Endodermal cell (in vitro differentiated cells): Measurements from ENCODE around the gene DTNB. TPM values are rescaled to one million over a fixed set of nuclear protein-coding genes. Genes with fewer than 3 reads are reported as not detected.

Experiments used
- DNase-seq: peaks from one replicate; pipeline ENCODE4 v3.0.0-alpha.2; 2017
- H3K27ac ChIP-seq: 2 replicates; pipeline ENCODE4 v1.5.1; 2013; ENCODE audit warnings: mild to moderate bottlenecking, low read depth, low read length, moderate library complexity
- H3K27me3 ChIP-seq: 2 replicates; pipeline ENCODE4 v1.6.1; 2013; ENCODE audit warnings: mild to moderate bottlenecking, low read length, moderate library complexity; ENCODE audit not compliant: insufficient read depth, control insufficient read depth, poor library complexity, severe bottlenecking
- H3K36me3 ChIP-seq: 2 replicates; pipeline ENCODE4 v1.7.0; 2013; ENCODE audit warnings: mild to moderate bottlenecking, low read length, moderate library complexity; ENCODE audit not compliant: control insufficient read depth, insufficient read depth
- H3K4me1 ChIP-seq: one replicate; pipeline ENCODE4 v1.7.0; 2013; ENCODE audit warnings: low read length; ENCODE audit not compliant: control insufficient read depth, insufficient read depth
- H3K4me3 ChIP-seq: 2 replicates; pipeline ENCODE4 v1.5.1; 2013; ENCODE audit warnings: mild to moderate bottlenecking, low read length, moderate library complexity
- H3K9ac ChIP-seq: 2 replicates; pipeline ENCODE4 v1.6.1; 2013; ENCODE audit warnings: mild to moderate bottlenecking, low read length, moderate library complexity; ENCODE audit not compliant: poor library complexity, severe bottlenecking; ENCODE audit errors: extremely low read depth
- H3K9me3 ChIP-seq: 2 replicates; pipeline ENCODE4 v1.6.1; 2013; ENCODE audit warnings: mild to moderate bottlenecking, low read length, moderate library complexity; ENCODE audit not compliant: control insufficient read depth
- H3K27ac Mint-ChIP-seq: 2 replicates; pipeline ENCODE4 v1.8.0; 2020; ENCODE audit warnings: mixed read lengths
- H3K27me3 Mint-ChIP-seq: 2 replicates; pipeline ENCODE4 v1.8.0; 2021; ENCODE audit warnings: mild to moderate bottlenecking, mixed read lengths; ENCODE audit not compliant: insufficient read depth
- H3K36me3 Mint-ChIP-seq: 2 replicates; pipeline ENCODE4 v1.8.0; 2020; ENCODE audit warnings: low read depth, mixed read lengths
- H3K4me1 Mint-ChIP-seq: 2 replicates; pipeline ENCODE4 v1.8.0; 2020; ENCODE audit warnings: mixed read lengths
- H3K4me3 Mint-ChIP-seq: 2 replicates; pipeline ENCODE4 v1.8.0; 2020; ENCODE audit warnings: mild to moderate bottlenecking, moderate library complexity, mixed read lengths
- H3K9me3 Mint-ChIP-seq: 2 replicates; pipeline ENCODE4 v1.8.0; 2020; ENCODE audit warnings: mild to moderate bottlenecking, mixed read lengths
- WGBS, 2 experiments: methylation state at CpG; one replicate each; pipeline versions ENCODE4 v1.1.5 to v1.1.7; 2013; ENCODE audit warnings: missing lambda C conversion rate in 2 of 2, mixed read lengths in 1 of 2; ENCODE audit not compliant: insufficient coverage in 1 of 2, insufficient read length in 1 of 2; 5-methylcytosine and 5-hydroxymethylcytosine counted together
- total RNA-seq, 2 donors: library from RNA; stranded (reverse); fragmentation: NEBNext Ultra II Directional in 1 of 2; extraction: Animal tissue kit (Norgen Biotek cat#: 25700) in 1 of 2; gene quantifications; 2 replicates in 1 of 2; 3 replicates in 1 of 2; pipeline ENCODE4 v1.2.1, GENCODE V29; 2021
- TF ChIP-seq, protein P1 (sequence below): fragments of 200-600 bp; sonication (generic); conservative IDR thresholded peaks from 2 replicates; pipeline ENCODE4 v1.5.0; 2021; ENCODE audit warnings: antibody characterized with exemption, mild to moderate bottlenecking

The DTNB gene
- total RNA-seq, 2 donors from 2014 or later = 38.8 to 48.7 TPM

- Histone ChIP-seq H3K4me1 (no peaks in the 10 kb centered on the region), H3K36me3 (no peaks in the 10 kb centered on the region), H3K9me3 (peaks cover 11% of the 10 kb centered on the region), H3K27me3 (no peaks in the 10 kb centered on the region), H3K27ac (no peak overlapping the region), H3K4me3 (no peak overlapping the region), H3K9ac (no peak overlapping the region)
- WGBS, 2 experiments = 87% methylated on average over 4 of the region's 4 CpGs; no CpG with 5 or more reads in 1 of the 2 experiments
- Mint-ChIP-seq H3K27me3 (no peaks in the 10 kb centered on the region), H3K27ac (no peak overlapping the region), H3K36me3 (peaks cover 14% of the 10 kb centered on the region), H3K4me1 (peaks cover 14% of the 10 kb centered on the region), H3K9me3 (peaks cover under 1% of the 10 kb centered on the region), H3K4me3 (no peak overlapping the region)
- DNase-seq = no peak
- TF ChIP-seq, protein P1, sequence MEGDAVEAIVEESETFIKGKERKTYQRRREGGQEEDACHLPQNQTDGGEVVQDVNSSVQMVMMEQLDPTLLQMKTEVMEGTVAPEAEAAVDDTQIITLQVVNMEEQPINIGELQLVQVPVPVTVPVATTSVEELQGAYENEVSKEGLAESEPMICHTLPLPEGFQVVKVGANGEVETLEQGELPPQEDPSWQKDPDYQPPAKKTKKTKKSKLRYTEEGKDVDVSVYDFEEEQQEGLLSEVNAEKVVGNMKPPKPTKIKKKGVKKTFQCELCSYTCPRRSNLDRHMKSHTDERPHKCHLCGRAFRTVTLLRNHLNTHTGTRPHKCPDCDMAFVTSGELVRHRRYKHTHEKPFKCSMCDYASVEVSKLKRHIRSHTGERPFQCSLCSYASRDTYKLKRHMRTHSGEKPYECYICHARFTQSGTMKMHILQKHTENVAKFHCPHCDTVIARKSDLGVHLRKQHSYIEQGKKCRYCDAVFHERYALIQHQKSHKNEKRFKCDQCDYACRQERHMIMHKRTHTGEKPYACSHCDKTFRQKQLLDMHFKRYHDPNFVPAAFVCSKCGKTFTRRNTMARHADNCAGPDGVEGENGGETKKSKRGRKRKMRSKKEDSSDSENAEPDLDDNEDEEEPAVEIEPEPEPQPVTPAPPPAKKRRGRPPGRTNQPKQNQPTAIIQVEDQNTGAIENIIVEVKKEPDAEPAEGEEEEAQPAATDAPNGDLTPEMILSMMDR = no peak
These were observed 145.2 kb downstream of the DTNB start for GRCh38 chr2:25528173-25528572.

DNA sequence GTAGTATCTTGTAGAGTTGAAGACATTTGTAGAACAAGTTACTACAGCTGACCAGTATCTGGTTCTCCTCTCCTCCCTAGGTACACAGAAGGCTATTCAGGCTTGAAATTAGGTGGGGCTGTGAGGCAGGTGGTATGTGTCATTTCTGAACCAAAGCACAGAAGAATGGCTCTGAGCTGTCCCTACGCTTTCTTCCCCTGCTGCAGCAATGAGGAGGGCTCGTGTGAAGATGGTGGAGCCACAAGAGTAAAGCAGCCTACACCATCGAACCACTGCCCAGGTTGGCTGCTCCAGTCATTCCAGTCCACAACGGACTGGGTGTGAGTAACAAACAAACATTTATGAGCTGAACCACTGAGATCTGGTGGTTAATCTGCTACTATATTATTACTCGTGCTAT lies 148.9 kb downstream of the DTNB start:
- TF ChIP-seq, protein P1 = no peak
- no peaks in the 10 kb centered on the region for H3K4me1 ChIP-seq
- Mint-ChIP-seq H3K27me3 (no peaks in the 10 kb centered on the region), H3K4me3 (no peak overlapping the region), H3K4me1 (peaks cover 21% of the 10 kb centered on the region), H3K27ac (no peak overlapping the region), H3K9me3 (no peaks in the 10 kb centered on the region), H3K36me3 (no peaks in the 10 kb centered on the region)
- H3K4me3 ChIP-seq = no peak overlapping the region
- H3K27me3 ChIP-seq = no peaks in the 10 kb centered on the region
- H3K27ac ChIP-seq = no peak overlapping the region
- no peak overlapping the region for H3K9ac ChIP-seq
- no peaks in the 10 kb centered on the region for H3K36me3 ChIP-seq
- WGBS, 2 experiments = 85 to 96% methylated on average over 5 of the region's 5 CpGs
- no peak for DNase-seq
- H3K9me3 ChIP-seq = no peaks in the 10 kb centered on the region

- Histone ChIP-seq H3K27me3 (no peaks in the 10 kb centered on the region), H3K4me1 (no peaks in the 10 kb centered on the region), H3K36me3 (no peaks in the 10 kb centered on the region), H3K9ac (no peak overlapping the region), H3K9me3 (no peaks in the 10 kb centered on the region), H3K4me3 (no peak overlapping the region), H3K27ac (no peak overlapping the region)
- Mint-ChIP-seq H3K4me3 (no peak overlapping the region), H3K27me3 (no peaks in the 10 kb centered on the region), H3K36me3 (no peaks in the 10 kb centered on the region), H3K9me3 (no peaks in the 10 kb centered on the region), H3K4me1 (peaks cover 21% of the 10 kb centered on the region), H3K27ac (no peak overlapping the region)
- WGBS, 2 experiments = 84 to 88% methylated on average over 4 of the region's 4 CpGs
- no peak for DNase-seq
- TF ChIP-seq, protein P1 = no peak
These were observed 150.3 kb downstream of the DTNB start for GRCh38 chr2:25523060-25523459.
